H9 (cell line): Measurements from ENCODE around the gene PLEKHA5. TPM values are rescaled to one million over a fixed set of nuclear protein-coding genes. Genes with fewer than 3 reads are reported as not detected.
A peak's percentile ranks its signal among the peaks of the same experiment; 100 is the strongest.

Experiments
- DNase-seq: peaks from one replicate; pipeline ENCODE4 v3.0.0-alpha.2; 2017
- H2AFZ ChIP-seq: one replicate; pipeline ENCODE4 v1.6.1; 2013; ENCODE audit warnings: mild to moderate bottlenecking, low read length, control low read depth, moderate library complexity
- H2AK5ac ChIP-seq: 2 replicates; pipeline ENCODE4 v1.6.1; 2013; ENCODE audit warnings: low read length, control low read depth, mixed read lengths; ENCODE audit not compliant: insufficient read length
- H2BK120ac ChIP-seq: one replicate; pipeline ENCODE4 v1.6.1; 2013; ENCODE audit warnings: low read depth, mild to moderate bottlenecking, low read length, control low read depth, inconsistent platforms; ENCODE audit not compliant: poor library complexity, severe bottlenecking
- H2BK12ac ChIP-seq: 2 replicates; pipeline ENCODE4 v1.6.1; 2013; ENCODE audit warnings: low read length, control low read depth, mixed read lengths, low read depth; ENCODE audit not compliant: insufficient read length
- H2BK15ac ChIP-seq: 2 replicates; pipeline ENCODE4 v1.6.1; 2013; ENCODE audit warnings: low read depth, low read length, control low read depth
- H2BK20ac ChIP-seq: one replicate; pipeline ENCODE4 v1.6.1; 2013; ENCODE audit warnings: low read depth, mild to moderate bottlenecking, low read length, control low read depth, inconsistent platforms; ENCODE audit not compliant: poor library complexity, severe bottlenecking
- H2BK5ac ChIP-seq: 2 replicates; pipeline ENCODE4 v1.6.1; 2013; ENCODE audit warnings: low read length, control low read depth, mixed read lengths; ENCODE audit not compliant: insufficient read length
- H3K14ac ChIP-seq: 2 replicates; pipeline ENCODE4 v1.6.1; 2013; ENCODE audit warnings: low read length, control low read depth; ENCODE audit not compliant: insufficient read depth
- H3K18ac ChIP-seq: 2 replicates; pipeline ENCODE4 v1.6.1; 2013; ENCODE audit warnings: low read depth, mild to moderate bottlenecking, mixed read lengths, low read length, control low read depth; ENCODE audit not compliant: insufficient read length
- H3K23ac ChIP-seq: 2 replicates; pipeline ENCODE4 v1.6.1; 2013; ENCODE audit warnings: low read length, control low read depth, mixed read lengths, low read depth; ENCODE audit not compliant: insufficient read length
- H3K23me2 ChIP-seq: 2 replicates; pipeline ENCODE4 v1.6.1; 2013; ENCODE audit warnings: low read depth, mild to moderate bottlenecking, mixed read lengths, low read length, control low read depth; ENCODE audit not compliant: insufficient read length, poor library complexity, severe bottlenecking
- H3K27ac ChIP-seq: 2 replicates; pipeline ENCODE4 v1.5.1; 2013; ENCODE audit warnings: low read length, control low read depth, mixed read lengths, low read depth; ENCODE audit not compliant: insufficient read length
- H3K27me3 ChIP-seq: 2 replicates; pipeline ENCODE4 v1.6.1; 2013; ENCODE audit warnings: low read length, control low read depth, inconsistent platforms; ENCODE audit not compliant: insufficient read depth
- H3K4ac ChIP-seq: 2 replicates; pipeline ENCODE4 v1.6.1; 2013; ENCODE audit warnings: low read depth, mild to moderate bottlenecking, control low read depth, inconsistent platforms, low read length, moderate library complexity
- H3K4me1 ChIP-seq: 2 replicates; pipeline ENCODE4 v1.6.1; 2013; ENCODE audit warnings: low read length, control low read depth, inconsistent platforms; ENCODE audit not compliant: insufficient read depth
- H3K4me2 ChIP-seq: 2 replicates; pipeline ENCODE4 v1.6.1; 2013; ENCODE audit warnings: low read length, control low read depth, mixed read lengths; ENCODE audit not compliant: insufficient read length, insufficient read depth
- H3K56ac ChIP-seq: 2 replicates; pipeline ENCODE4 v1.6.1; 2013; ENCODE audit warnings: low read depth, mild to moderate bottlenecking, mixed read lengths, low read length, control low read depth; ENCODE audit not compliant: insufficient read length
- H3K79me1 ChIP-seq: 2 replicates; pipeline ENCODE4 v1.6.1; 2013; ENCODE audit warnings: low read depth, mild to moderate bottlenecking, moderate library complexity, low read length, control low read depth, inconsistent platforms; ENCODE audit not compliant: insufficient read depth, poor library complexity, severe bottlenecking
- H3K79me2 ChIP-seq: 2 replicates; pipeline ENCODE4 v1.6.1; 2013; ENCODE audit warnings: low read length, control low read depth, inconsistent platforms; ENCODE audit not compliant: insufficient read depth
- H3K9ac ChIP-seq: 2 replicates; pipeline ENCODE4 v1.6.1; 2013; ENCODE audit warnings: low read length, control low read depth, mixed read lengths; ENCODE audit not compliant: insufficient read length; ENCODE audit errors: extremely low read depth
- H3K9me3 ChIP-seq: one replicate; pipeline ENCODE4 v1.6.1; 2013; ENCODE audit warnings: low read depth, low read length, inconsistent platforms; ENCODE audit not compliant: control insufficient read depth
- H3T11ph ChIP-seq: one replicate; pipeline ENCODE4 v1.6.1; 2013; ENCODE audit warnings: mild to moderate bottlenecking, low read length, control low read depth, inconsistent platforms
- H4K20me1 ChIP-seq: one replicate; pipeline ENCODE4 v1.6.1; 2013; ENCODE audit not compliant: control insufficient read depth, insufficient read length, insufficient read depth
- H4K5ac ChIP-seq: 2 replicates; pipeline ENCODE4 v1.6.1; 2013; ENCODE audit warnings: low read depth, mild to moderate bottlenecking, mixed read lengths, low read length, control low read depth; ENCODE audit not compliant: insufficient read length
- H4K8ac ChIP-seq: replicated peaks from 2 replicates; pipeline ENCODE4 v1.6.1; 2013; ENCODE audit warnings: low read length, control low read depth, mixed read lengths, low read depth; ENCODE audit not compliant: insufficient read length
- H4K91ac ChIP-seq: 2 replicates; pipeline ENCODE4 v1.6.1; 2013; ENCODE audit warnings: low read depth, mild to moderate bottlenecking, moderate library complexity, mixed read lengths, low read length, control low read depth; ENCODE audit not compliant: insufficient read length
- H3K27ac Mint-ChIP-seq, 3 experiments: 2 replicates in 2 of 3; 3 replicates in 1 of 3; pipeline ENCODE4 v1.8.0; 2020 to 2021; ENCODE audit warnings: mixed read lengths in 3 of 3, mild to moderate bottlenecking in 1 of 3, moderate library complexity in 1 of 3
- H3K27me3 Mint-ChIP-seq: 2 replicates; pipeline ENCODE4 v1.8.0; 2021; ENCODE audit warnings: low read depth, mild to moderate bottlenecking, moderate library complexity, mixed read lengths
- H3K36me3 Mint-ChIP-seq, 3 experiments: 2 replicates in 2 of 3; 3 replicates in 1 of 3; pipeline ENCODE4 v1.8.0; 2020 to 2021; ENCODE audit warnings: low read depth in 3 of 3, mixed read lengths in 3 of 3; ENCODE audit not compliant: insufficient read depth in 1 of 3
- H3K4me1 Mint-ChIP-seq, 2 experiments: 2 replicates each; pipeline ENCODE4 v1.8.0; 2020; ENCODE audit warnings: mixed read lengths in 2 of 2
- H3K4me3 Mint-ChIP-seq, 2 experiments: 2 replicates in 1 of 2; 3 replicates in 1 of 2; pipeline ENCODE4 v1.8.0; 2020 to 2021; ENCODE audit warnings: mild to moderate bottlenecking in 2 of 2, mixed read lengths in 2 of 2, moderate library complexity in 1 of 2
- H3K9me3 Mint-ChIP-seq, 2 experiments: 2 replicates in 1 of 2; 3 replicates in 1 of 2; pipeline ENCODE4 v1.8.0; 2020; ENCODE audit warnings: mild to moderate bottlenecking in 2 of 2, mixed read lengths in 2 of 2, moderate library complexity in 1 of 2
- CTCF ChIP-seq: fragments of 200-600 bp; sonication (generic); conservative IDR thresholded peaks from 3 replicates; pipeline ENCODE4 v1.8.0; 2021; ENCODE audit warnings: antibody characterized with exemption, mild to moderate bottlenecking
- WGBS: extraction: QIAGEN DNeasy Blood & Tissue Kit; methylation state at CpG from one replicate; pipeline ENCODE4 v1.1.7; 2013; ENCODE audit warnings: missing lambda C conversion rate, low lambda C conversion rate, mixed read lengths; ENCODE audit not compliant: insufficient read length; ENCODE audit errors: extremely low coverage; 5-methylcytosine and 5-hydroxymethylcytosine counted together
- total RNA-seq: library from RNA; stranded (reverse); gene quantifications from 2 replicates; pipeline ENCODE4 v1.2.1, GENCODE V29; 2021

Gene PLEKHA5
- total RNA-seq, 1 experiment from 2014 or later = 86.7 TPM

- H2BK15ac ChIP-seq = no peak overlapping the region
- H3K56ac ChIP-seq = no peak overlapping the region
- no peak overlapping the region for H2BK20ac ChIP-seq
- no peak overlapping the region for H2AK5ac ChIP-seq
- no peak overlapping the region for H3T11ph ChIP-seq
- Mint-ChIP-seq H3K27me3 (no peaks in the 10 kb centered on the region), H3K36me3 (no peaks in the 10 kb centered on the region), H3K9me3 (no peaks in the 10 kb centered on the region), H3K4me1 (peaks cover 49 to 56% of the 10 kb centered on the region in 2 experiments), H3K4me3 (no peak overlapping the region), H3K27ac (peak overlapping the region in 2 of 3 experiments; percentile 78 to 97; a peak in 3 of 7 replicates)
- no peak overlapping the region for H2BK12ac ChIP-seq
- no peak overlapping the region for H4K91ac ChIP-seq
- no peak overlapping the region for H2AFZ ChIP-seq
- H3K79me2 ChIP-seq = peaks cover 21% of the 10 kb centered on the region; the same call in 1 of the 2 replicates
- H3K14ac ChIP-seq = no peak overlapping the region
- no peak overlapping the region for H3K4me2 ChIP-seq
- H3K18ac ChIP-seq = no peak overlapping the region
- DNase-seq = no peak
- no peak overlapping the region for H4K5ac ChIP-seq
- H4K8ac ChIP-seq = no peak overlapping the region
- H3K9ac ChIP-seq = no peak overlapping the region
- no peak for TF ChIP-seq CTCF
- H2BK5ac ChIP-seq = no peak overlapping the region
- no peak overlapping the region for H3K4ac ChIP-seq
- H3K27ac ChIP-seq = no peak overlapping the region
- H3K27me3 ChIP-seq = no peaks in the 10 kb centered on the region
- H2BK120ac ChIP-seq = no peak overlapping the region
- no CpG with 5 or more reads among the region's 5 CpGs for WGBS
- peaks cover 7% of the 10 kb centered on the region for H3K79me1 ChIP-seq
- H4K20me1 ChIP-seq = no peaks in the 10 kb centered on the region
- H3K4me1 ChIP-seq = 0 out of 2 replicates have a peak, but pooled peaks cover 3% of the 10 kb centered on the region
- no peaks in the 10 kb centered on the region for H3K9me3 ChIP-seq
- H3K23me2 ChIP-seq = no peaks in the 10 kb centered on the region
- no peak overlapping the region for H3K23ac ChIP-seq
These were observed 62.0 kb downstream of the PLEKHA5 start for GRCh38 chr12:19191563-19191962.
